Gastrocnemius medialis (tissue), 4 donors: ENCODE results near the gene AMPH.

ENCODE experiments used
- CTCF ChIP-seq, 5 experiments: fragments of 450-650 bp in 3 of 5; fragments of 200-600 bp in 2 of 5; sonication (generic) in 2 of 5; IDR thresholded peaks in 4 of 5; conservative IDR thresholded peaks in 1 of 5; 1 replicate in 4 of 5; 2 replicates in 1 of 5; pipeline ENCODE4 v1.5.1; 2016 to 2019; ENCODE audit warnings: antibody characterized with exemption in 5 of 5, mild to moderate bottlenecking in 3 of 5, moderate library complexity in 3 of 5
- POLR2A ChIP-seq, 2 donors: fragments of 450-650 bp; IDR thresholded peaks; one replicate each; pipeline ENCODE4 v1.6.1; 2017; ENCODE audit warnings: antibody characterized with exemption in 2 of 2, mild to moderate bottlenecking in 2 of 2, moderate library complexity in 2 of 2

- TF ChIP-seq CTCF (IDR thresholded peaks at IDR 0.05 in 4 of 5, conservative IDR thresholded peaks at IDR 0.05 in 1 of 5) (no peak), POLR2A (IDR thresholded peaks at IDR 0.05) (no peak)
Measured at GRCh38 chr7:38334163-38334562, 297.0 kb downstream of the AMPH start.
